WTC11 (cell line): ENCODE data around the gene TCTN3. TPM values are rescaled to one million over a fixed set of nuclear protein-coding genes. Genes with fewer than 3 reads are reported as not detected.

ENCODE experiments used
- ATAC-seq: fragments of 200-7000 bp; cut with Tn5 transposase; 2 replicates; pipeline ENCODE4 v1.10.0; 2021; ENCODE audit warnings: mild to moderate bottlenecking, moderate library complexity
- CTCF ChIA-PET: fragments of 300-600 bp; sonication (Branson Sonifier 250); formaldehyde crosslinking; loops from one replicate; lab custom pipeline; 2021; ENCODE audit warnings: antibody characterized with exemption; lab: Charles Lee
- POLR2A ChIA-PET: fragments of 350-600 bp; sonication (Branson Sonifier 250); formaldehyde crosslinking; loops from one replicate; lab custom pipeline; 2021; ENCODE audit warnings: antibody characterized with exemption; lab: Charles Lee
- DNase-seq: peaks from one replicate; pipeline ENCODE4 v3.0.0; 2021; ENCODE audit warnings: low spot score
- H3K27ac Mint-ChIP-seq: 2 replicates; pipeline ENCODE4 v1.8.0; 2021; ENCODE audit warnings: mixed read lengths
- H3K27me3 Mint-ChIP-seq: 2 replicates; pipeline ENCODE4 v1.8.0; 2021; ENCODE audit warnings: low read depth, mild to moderate bottlenecking, moderate library complexity, mixed read lengths
- H3K36me3 Mint-ChIP-seq: 2 replicates; pipeline ENCODE4 v1.8.0; 2021; ENCODE audit warnings: mixed read lengths
- H3K4me1 Mint-ChIP-seq: 2 replicates; pipeline ENCODE4 v1.8.0; 2022; ENCODE audit warnings: mixed read lengths
- H3K4me3 Mint-ChIP-seq: 2 replicates; pipeline ENCODE4 v1.8.0; 2021; ENCODE audit warnings: mild to moderate bottlenecking, moderate library complexity, mixed read lengths
- H3K9me3 Mint-ChIP-seq: 2 replicates; pipeline ENCODE4 v1.8.0; 2021; ENCODE audit warnings: mixed read lengths
- EMX1 ChIP-seq: fragments of 250-450 bp; sonication (Bioruptor Pico); IDR thresholded peaks from 2 replicates; pipeline ENCODE4 v1.8.0; 2021; ENCODE audit warnings: mild to moderate bottlenecking
- ESRRA ChIP-seq: sonication (generic); formaldehyde crosslinking; IDR thresholded peaks from 2 replicates; pipeline ENCODE4 v1.8.1; 2022; ENCODE audit warnings: mild to moderate bottlenecking, missing genetic modification reagents, borderline replicate concordance
- ETV6 ChIP-seq: sonication (generic); formaldehyde crosslinking; IDR thresholded peaks from 2 replicates; pipeline ENCODE4 v1.8.1; 2022; ENCODE audit warnings: mild to moderate bottlenecking, missing genetic modification reagents
- FOXK1 ChIP-seq: sonication (generic); formaldehyde crosslinking; IDR thresholded peaks from 2 replicates; pipeline ENCODE4 v1.8.0; 2022; ENCODE audit warnings: mild to moderate bottlenecking, moderate library complexity, missing genetic modification reagents
- GABPB1 ChIP-seq: sonication (generic); formaldehyde crosslinking; IDR thresholded peaks from 2 replicates; pipeline ENCODE4 v1.8.1; 2023; ENCODE audit warnings: mild to moderate bottlenecking, missing genetic modification reagents
- GTF2I ChIP-seq: fragments of 250-450 bp; sonication (Bioruptor Pico); conservative IDR thresholded peaks from 2 replicates; pipeline ENCODE4 v1.4.0; 2021; ENCODE audit warnings: mild to moderate bottlenecking
- IRF2 ChIP-seq: sonication (generic); formaldehyde crosslinking; IDR thresholded peaks from 2 replicates; pipeline ENCODE4 v1.8.0; 2022; ENCODE audit warnings: low read depth, missing genetic modification reagents, borderline replicate concordance
- JAZF1 ChIP-seq: fragments of 250-450 bp; sonication (Bioruptor Pico); IDR thresholded peaks from 2 replicates; pipeline ENCODE4 v1.9.0; 2021; ENCODE audit warnings: moderate library complexity, mild to moderate bottlenecking, inconsistent platforms
- NFATC4 ChIP-seq: fragments of 250-450 bp; sonication (Bioruptor Pico); IDR thresholded peaks from 2 replicates; pipeline ENCODE4 v1.9.0; 2021; ENCODE audit warnings: mild to moderate bottlenecking
- NR1H2 ChIP-seq: sonication (generic); formaldehyde crosslinking; IDR thresholded peaks from 2 replicates; pipeline ENCODE4 v1.9.0; 2021; ENCODE audit warnings: mild to moderate bottlenecking, moderate library complexity, missing genetic modification reagents
- RORB ChIP-seq: fragments of 250-450 bp; sonication (Bioruptor Pico); IDR thresholded peaks from 2 replicates; pipeline ENCODE4 v1.9.0; 2021; ENCODE audit warnings: mild to moderate bottlenecking
- TCF7 ChIP-seq: sonication (generic); formaldehyde crosslinking; IDR thresholded peaks from 2 replicates; pipeline ENCODE4 v1.8.0; 2022; ENCODE audit warnings: mild to moderate bottlenecking, low read depth, missing genetic modification reagents, moderate library complexity
- ZNF263 ChIP-seq: sonication (generic); formaldehyde crosslinking; IDR thresholded peaks from 2 replicates; pipeline ENCODE4 v1.8.1; 2022; ENCODE audit warnings: low read depth, mild to moderate bottlenecking, moderate library complexity, missing genetic modification reagents
- ZNF396 ChIP-seq: fragments of 250-450 bp; sonication (Bioruptor Pico); IDR thresholded peaks from 2 replicates; pipeline ENCODE4 v1.8.0; 2021; ENCODE audit warnings: mild to moderate bottlenecking, moderate library complexity, borderline replicate concordance
- ZNF423 ChIP-seq: fragments of 250-450 bp; sonication (Bioruptor Pico); IDR thresholded peaks from 2 replicates; pipeline ENCODE4 v2.1.2; 2022; ENCODE audit warnings: mild to moderate bottlenecking, moderate library complexity
- total RNA-seq: library from RNA; stranded (reverse); gene quantifications from 3 replicates; pipeline ENCODE4 v1.2.3, GENCODE V29; 2021
- TF ChIP-seq, protein P1 (sequence below): fragments of 250-450 bp; sonication (Bioruptor Pico); IDR thresholded peaks from 2 replicates; pipeline ENCODE4 v2.1.2; 2022; ENCODE audit warnings: mild to moderate bottlenecking, moderate library complexity
- TF ChIP-seq, protein P2 (sequence below): sonication (generic); formaldehyde crosslinking; IDR thresholded peaks from 2 replicates; pipeline ENCODE4 v1.8.1; 2022; ENCODE audit warnings: low read depth, missing genetic modification reagents, borderline replicate concordance
- TF ChIP-seq, protein P3 (sequence below): sonication (generic); formaldehyde crosslinking; IDR thresholded peaks from 2 replicates; pipeline ENCODE4 v1.8.1; 2022; ENCODE audit warnings: mild to moderate bottlenecking, missing genetic modification reagents, moderate library complexity, borderline replicate concordance
- TF ChIP-seq, protein P4 (sequence below): fragments of 250-450 bp; sonication (Bioruptor Pico); IDR thresholded peaks from 2 replicates; pipeline ENCODE4 v1.9.0; 2021; ENCODE audit warnings: mild to moderate bottlenecking
- TF ChIP-seq, protein P5 (sequence below): sonication (generic); formaldehyde crosslinking; IDR thresholded peaks from 2 replicates; pipeline ENCODE4 v1.8.0; 2022; ENCODE audit warnings: missing genetic modification reagents
- TF ChIP-seq, protein P6 (sequence below): fragments of 250-450 bp; sonication (Bioruptor Pico); IDR thresholded peaks from 2 replicates; pipeline ENCODE4 v1.9.0; 2021; ENCODE audit warnings: mild to moderate bottlenecking, borderline replicate concordance

Gene TCTN3
- total RNA-seq, 1 experiment from 2014 or later = 26.4 TPM

DNA sequence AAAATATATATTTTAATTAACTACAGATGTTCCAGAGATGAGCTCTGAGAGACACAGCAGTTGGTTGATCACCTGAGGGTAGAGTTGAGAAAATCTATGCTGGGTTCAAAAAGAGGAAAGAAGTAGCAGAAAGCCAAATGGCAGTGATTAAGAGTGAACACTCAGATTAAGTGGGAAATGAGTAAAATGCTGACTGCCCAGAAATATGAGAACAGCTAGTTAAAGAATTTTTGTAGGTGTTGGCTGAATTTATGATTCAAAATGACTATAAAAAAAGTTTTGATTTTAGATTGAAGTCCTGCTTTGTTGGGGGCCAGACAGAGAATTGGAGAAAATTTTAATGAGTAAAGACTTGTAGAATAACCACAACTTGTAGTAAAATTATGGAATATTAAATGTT, 9.8 kb downstream of the TCTN3 start (continued):
- TF ChIP-seq, protein P1, sequence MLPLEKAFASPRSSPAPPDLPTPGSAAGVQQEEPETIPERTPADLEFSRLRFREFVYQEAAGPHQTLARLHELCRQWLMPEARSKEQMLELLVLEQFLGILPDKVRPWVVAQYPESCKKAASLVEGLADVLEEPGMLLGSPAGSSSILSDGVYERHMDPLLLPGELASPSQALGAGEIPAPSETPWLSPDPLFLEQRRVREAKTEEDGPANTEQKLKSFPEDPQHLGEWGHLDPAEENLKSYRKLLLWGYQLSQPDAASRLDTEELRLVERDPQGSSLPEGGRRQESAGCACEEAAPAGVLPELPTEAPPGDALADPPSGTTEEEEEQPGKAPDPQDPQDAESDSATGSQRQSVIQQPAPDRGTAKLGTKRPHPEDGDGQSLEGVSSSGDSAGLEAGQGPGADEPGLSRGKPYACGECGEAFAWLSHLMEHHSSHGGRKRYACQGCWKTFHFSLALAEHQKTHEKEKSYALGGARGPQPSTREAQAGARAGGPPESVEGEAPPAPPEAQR (CRISPR knock-in tag) = no peak
- TF ChIP-seq, protein P2, sequence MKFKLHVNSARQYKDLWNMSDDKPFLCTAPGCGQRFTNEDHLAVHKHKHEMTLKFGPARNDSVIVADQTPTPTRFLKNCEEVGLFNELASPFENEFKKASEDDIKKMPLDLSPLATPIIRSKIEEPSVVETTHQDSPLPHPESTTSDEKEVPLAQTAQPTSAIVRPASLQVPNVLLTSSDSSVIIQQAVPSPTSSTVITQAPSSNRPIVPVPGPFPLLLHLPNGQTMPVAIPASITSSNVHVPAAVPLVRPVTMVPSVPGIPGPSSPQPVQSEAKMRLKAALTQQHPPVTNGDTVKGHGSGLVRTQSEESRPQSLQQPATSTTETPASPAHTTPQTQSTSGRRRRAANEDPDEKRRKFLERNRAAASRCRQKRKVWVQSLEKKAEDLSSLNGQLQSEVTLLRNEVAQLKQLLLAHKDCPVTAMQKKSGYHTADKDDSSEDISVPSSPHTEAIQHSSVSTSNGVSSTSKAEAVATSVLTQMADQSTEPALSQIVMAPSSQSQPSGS (CRISPR knock-in tag) = no peak
- TF ChIP-seq TCF7 (CRISPR knock-in tag) = no peak

DNA sequence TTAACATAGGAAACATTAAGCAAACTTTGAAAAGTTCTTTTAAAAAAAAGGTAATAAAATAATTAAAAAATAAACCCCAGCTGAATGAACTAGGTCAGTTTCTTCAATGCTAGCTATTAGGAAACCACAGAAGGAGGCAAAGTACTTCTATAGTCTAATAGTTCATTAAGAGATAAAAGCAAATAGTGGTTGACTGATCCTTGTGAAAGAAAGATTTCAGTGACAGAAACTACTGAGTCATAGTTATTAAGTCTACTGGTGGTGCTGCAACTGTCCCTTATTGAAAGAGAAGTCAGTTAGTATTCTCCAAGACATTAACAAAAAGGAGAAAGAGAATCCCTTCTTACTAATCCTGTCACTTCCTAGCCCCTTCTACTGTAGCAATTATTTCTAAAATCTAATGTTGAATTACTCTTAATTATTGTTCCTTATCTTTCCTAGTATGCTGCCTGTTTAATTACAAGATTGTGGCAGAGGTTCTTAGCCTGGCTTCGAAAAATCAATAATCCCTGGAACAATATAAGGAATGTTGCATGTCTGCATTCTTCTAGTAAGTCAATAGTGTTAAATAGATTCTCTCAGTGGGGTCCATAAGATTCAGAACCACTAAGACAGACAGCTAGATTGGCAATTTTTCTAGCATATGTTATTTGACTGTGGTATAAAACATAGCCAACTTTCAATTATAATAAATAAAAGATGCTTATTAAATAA, 18.2 kb downstream of the TCTN3 start:
- H3K36me3 Mint-ChIP-seq = peaks cover 34% of the 10 kb centered on the region
- H3K27me3 Mint-ChIP-seq = no peaks in the 10 kb centered on the region
- H3K27ac Mint-ChIP-seq = no peak overlapping the region
- no peaks in the 10 kb centered on the region for H3K4me1 Mint-ChIP-seq
- DNase-seq (no peak), ATAC-seq (peak; percentile 22; the same call in 1 of the 2 replicates)
- ChIA-PET CTCF (interaction anchor here (1.8 kb wide), 1 partner anchor 18 kb away, joined by 7 read pairs; the partner anchor contains the start of gene TCTN3), POLR2A (no interaction called here)
- no peak overlapping the region for H3K4me3 Mint-ChIP-seq
- H3K9me3 Mint-ChIP-seq = no peaks in the 10 kb centered on the region
- TF ChIP-seq ESRRA (no peak), GABPB1 (no peak), ZNF396 (CRISPR knock-in tag) (no peak), RORB (peak; percentile 58; the same call in 1 of the 2 replicates), ETV6 (CRISPR knock-in tag) (no peak)

DNA sequence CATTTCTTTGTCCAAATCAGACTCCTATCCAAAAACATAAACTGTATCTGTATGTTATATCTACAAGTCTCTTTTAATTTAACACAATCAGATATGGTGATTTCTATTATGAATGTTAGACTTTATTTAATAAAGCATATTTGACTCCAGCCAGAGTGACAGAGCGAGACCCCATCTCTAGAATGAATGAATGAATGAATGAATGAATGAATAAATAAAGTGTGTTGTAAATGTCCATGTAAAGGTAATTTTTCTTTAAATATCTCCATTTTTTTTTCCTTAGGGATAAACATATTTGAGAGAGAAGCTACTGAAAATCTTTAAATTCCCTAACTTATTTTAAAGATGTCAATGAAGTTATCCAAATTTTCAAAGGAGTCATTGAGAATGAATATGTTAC, 19.1 kb downstream of the TCTN3 start:
- no peaks in the 10 kb centered on the region for H3K27me3 Mint-ChIP-seq
- DNase-seq (no peak), ATAC-seq (no peak)
- no peak overlapping the region for H3K27ac Mint-ChIP-seq
- H3K4me1 Mint-ChIP-seq = no peaks in the 10 kb centered on the region
- ChIA-PET POLR2A (no interaction called here), CTCF (interaction anchor here (1.8 kb wide), 1 partner anchor 19 kb away, joined by 7 read pairs; the partner anchor contains the start of gene TCTN3)
- peaks cover 26% of the 10 kb centered on the region for H3K36me3 Mint-ChIP-seq
- no peak overlapping the region for H3K4me3 Mint-ChIP-seq
- H3K9me3 Mint-ChIP-seq = no peaks in the 10 kb centered on the region
- TF ChIP-seq NR1H2 (CRISPR knock-in tag) (no peak), ZNF423 (CRISPR knock-in tag) (no peak), EMX1 (CRISPR knock-in tag) (no peak), FOXK1 (CRISPR knock-in tag) (no peak), GTF2I (CRISPR knock-in tag) (no peak), JAZF1 (CRISPR knock-in tag) (no peak), IRF2 (CRISPR knock-in tag) (no peak), ZNF263 (no peak), NFATC4 (no peak)
- TF ChIP-seq, protein P3, sequence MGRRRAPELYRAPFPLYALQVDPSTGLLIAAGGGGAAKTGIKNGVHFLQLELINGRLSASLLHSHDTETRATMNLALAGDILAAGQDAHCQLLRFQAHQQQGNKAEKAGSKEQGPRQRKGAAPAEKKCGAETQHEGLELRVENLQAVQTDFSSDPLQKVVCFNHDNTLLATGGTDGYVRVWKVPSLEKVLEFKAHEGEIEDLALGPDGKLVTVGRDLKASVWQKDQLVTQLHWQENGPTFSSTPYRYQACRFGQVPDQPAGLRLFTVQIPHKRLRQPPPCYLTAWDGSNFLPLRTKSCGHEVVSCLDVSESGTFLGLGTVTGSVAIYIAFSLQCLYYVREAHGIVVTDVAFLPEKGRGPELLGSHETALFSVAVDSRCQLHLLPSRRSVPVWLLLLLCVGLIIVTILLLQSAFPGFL = no peak
- TF ChIP-seq, protein P4, sequence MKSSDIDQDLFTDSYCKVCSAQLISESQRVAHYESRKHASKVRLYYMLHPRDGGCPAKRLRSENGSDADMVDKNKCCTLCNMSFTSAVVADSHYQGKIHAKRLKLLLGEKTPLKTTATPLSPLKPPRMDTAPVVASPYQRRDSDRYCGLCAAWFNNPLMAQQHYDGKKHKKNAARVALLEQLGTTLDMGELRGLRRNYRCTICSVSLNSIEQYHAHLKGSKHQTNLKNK (CRISPR knock-in tag) = no peak
- TF ChIP-seq, protein P5, sequence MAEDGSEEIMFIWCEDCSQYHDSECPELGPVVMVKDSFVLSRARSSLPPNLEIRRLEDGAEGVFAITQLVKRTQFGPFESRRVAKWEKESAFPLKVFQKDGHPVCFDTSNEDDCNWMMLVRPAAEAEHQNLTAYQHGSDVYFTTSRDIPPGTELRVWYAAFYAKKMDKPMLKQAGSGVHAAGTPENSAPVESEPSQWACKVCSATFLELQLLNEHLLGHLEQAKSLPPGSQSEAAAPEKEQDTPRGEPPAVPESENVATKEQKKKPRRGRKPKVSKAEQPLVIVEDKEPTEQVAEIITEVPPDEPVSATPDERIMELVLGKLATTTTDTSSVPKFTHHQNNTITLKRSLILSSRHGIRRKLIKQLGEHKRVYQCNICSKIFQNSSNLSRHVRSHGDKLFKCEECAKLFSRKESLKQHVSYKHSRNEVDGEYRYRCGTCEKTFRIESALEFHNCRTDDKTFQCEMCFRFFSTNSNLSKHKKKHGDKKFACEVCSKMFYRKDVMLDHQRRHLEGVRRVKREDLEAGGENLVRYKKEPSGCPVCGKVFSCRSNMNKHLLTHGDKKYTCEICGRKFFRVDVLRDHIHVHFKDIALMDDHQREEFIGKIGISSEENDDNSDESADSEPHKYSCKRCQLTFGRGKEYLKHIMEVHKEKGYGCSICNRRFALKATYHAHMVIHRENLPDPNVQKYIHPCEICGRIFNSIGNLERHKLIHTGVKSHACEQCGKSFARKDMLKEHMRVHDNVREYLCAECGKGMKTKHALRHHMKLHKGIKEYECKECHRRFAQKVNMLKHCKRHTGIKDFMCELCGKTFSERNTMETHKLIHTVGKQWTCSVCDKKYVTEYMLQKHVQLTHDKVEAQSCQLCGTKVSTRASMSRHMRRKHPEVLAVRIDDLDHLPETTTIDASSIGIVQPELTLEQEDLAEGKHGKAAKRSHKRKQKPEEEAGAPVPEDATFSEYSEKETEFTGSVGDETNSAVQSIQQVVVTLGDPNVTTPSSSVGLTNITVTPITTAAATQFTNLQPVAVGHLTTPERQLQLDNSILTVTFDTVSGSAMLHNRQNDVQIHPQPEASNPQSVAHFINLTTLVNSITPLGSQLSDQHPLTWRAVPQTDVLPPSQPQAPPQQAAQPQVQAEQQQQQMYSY (CRISPR knock-in tag) = no peak
- TF ChIP-seq, protein P6, sequence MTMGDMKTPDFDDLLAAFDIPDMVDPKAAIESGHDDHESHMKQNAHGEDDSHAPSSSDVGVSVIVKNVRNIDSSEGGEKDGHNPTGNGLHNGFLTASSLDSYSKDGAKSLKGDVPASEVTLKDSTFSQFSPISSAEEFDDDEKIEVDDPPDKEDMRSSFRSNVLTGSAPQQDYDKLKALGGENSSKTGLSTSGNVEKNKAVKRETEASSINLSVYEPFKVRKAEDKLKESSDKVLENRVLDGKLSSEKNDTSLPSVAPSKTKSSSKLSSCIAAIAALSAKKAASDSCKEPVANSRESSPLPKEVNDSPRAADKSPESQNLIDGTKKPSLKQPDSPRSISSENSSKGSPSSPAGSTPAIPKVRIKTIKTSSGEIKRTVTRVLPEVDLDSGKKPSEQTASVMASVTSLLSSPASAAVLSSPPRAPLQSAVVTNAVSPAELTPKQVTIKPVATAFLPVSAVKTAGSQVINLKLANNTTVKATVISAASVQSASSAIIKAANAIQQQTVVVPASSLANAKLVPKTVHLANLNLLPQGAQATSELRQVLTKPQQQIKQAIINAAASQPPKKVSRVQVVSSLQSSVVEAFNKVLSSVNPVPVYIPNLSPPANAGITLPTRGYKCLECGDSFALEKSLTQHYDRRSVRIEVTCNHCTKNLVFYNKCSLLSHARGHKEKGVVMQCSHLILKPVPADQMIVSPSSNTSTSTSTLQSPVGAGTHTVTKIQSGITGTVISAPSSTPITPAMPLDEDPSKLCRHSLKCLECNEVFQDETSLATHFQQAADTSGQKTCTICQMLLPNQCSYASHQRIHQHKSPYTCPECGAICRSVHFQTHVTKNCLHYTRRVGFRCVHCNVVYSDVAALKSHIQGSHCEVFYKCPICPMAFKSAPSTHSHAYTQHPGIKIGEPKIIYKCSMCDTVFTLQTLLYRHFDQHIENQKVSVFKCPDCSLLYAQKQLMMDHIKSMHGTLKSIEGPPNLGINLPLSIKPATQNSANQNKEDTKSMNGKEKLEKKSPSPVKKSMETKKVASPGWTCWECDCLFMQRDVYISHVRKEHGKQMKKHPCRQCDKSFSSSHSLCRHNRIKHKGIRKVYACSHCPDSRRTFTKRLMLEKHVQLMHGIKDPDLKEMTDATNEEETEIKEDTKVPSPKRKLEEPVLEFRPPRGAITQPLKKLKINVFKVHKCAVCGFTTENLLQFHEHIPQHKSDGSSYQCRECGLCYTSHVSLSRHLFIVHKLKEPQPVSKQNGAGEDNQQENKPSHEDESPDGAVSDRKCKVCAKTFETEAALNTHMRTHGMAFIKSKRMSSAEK = no peak
